Neural cell (in vitro differentiated cells): ENCODE measurements around the gene TAS2R1. TPM values are rescaled to one million over a fixed set of nuclear protein-coding genes. Genes with fewer than 3 reads are reported as not detected.

Experiments used
- H2AFZ ChIP-seq: fragments of 200-600, 300-800 bp; sonication (generic), shearing (Covaris generic); 2 replicates; pipeline ENCODE4 v1.6.0; 2014; ENCODE audit warnings: low read depth, mild to moderate bottlenecking, antibody characterized with exemption, low read length, moderate library complexity
- H3F3A ChIP-seq: fragments of 200-600 bp; shearing (Covaris generic); 2 replicates; pipeline ENCODE4 v1.6.1; 2016; ENCODE audit warnings: mild to moderate bottlenecking, moderate library complexity, mixed read lengths, antibody characterized with exemption, low read length; ENCODE audit not compliant: insufficient read depth, poor library complexity, severe bottlenecking
- H3K27ac ChIP-seq: fragments of 200-600, 300-800 bp; sonication (generic), shearing (Covaris generic); 2 replicates; pipeline ENCODE4 v1.5.1; 2014; ENCODE audit warnings: mild to moderate bottlenecking, low read length, moderate library complexity
- H3K27me3 ChIP-seq: fragments of 300-800, 200-600 bp; sonication (generic), shearing (Covaris generic); 2 replicates; pipeline ENCODE4 v1.6.0; 2014; ENCODE audit warnings: mild to moderate bottlenecking, low read depth, low read length, moderate library complexity; ENCODE audit not compliant: insufficient read depth
- H3K36me3 ChIP-seq: fragments of 300-800, 200-600 bp; sonication (generic), shearing (Covaris generic); 2 replicates; pipeline ENCODE4 v1.5.1; 2014; ENCODE audit warnings: mild to moderate bottlenecking, antibody characterized with exemption, low read length, moderate library complexity; ENCODE audit not compliant: insufficient read depth
- H3K4me2 ChIP-seq: fragments of 300-800, 200-600 bp; sonication (generic), shearing (Covaris generic); 2 replicates; pipeline ENCODE4 v1.6.0; 2014; ENCODE audit warnings: mild to moderate bottlenecking, low read length
- H3K4me3 ChIP-seq: fragments of 300-800, 200-600 bp; sonication (generic), shearing (Covaris generic); 2 replicates; pipeline ENCODE4 v1.5.1; 2014; ENCODE audit warnings: mild to moderate bottlenecking, low read length, moderate library complexity
- H3K79me2 ChIP-seq: fragments of 200-600 bp; shearing (Covaris generic); replicated peaks from 2 replicates; pipeline ENCODE4 v1.6.0; 2014; ENCODE audit warnings: mild to moderate bottlenecking, low read length, moderate library complexity; ENCODE audit not compliant: insufficient read depth
- H3K9ac ChIP-seq: fragments of 300-800, 200-600 bp; sonication (generic), shearing (Covaris generic); 2 replicates; pipeline ENCODE4 v1.6.1; 2016; ENCODE audit warnings: mild to moderate bottlenecking, low read length, mixed read lengths
- H3K9me2 ChIP-seq: fragments of 200-600 bp; shearing (Covaris generic); 2 replicates; pipeline ENCODE4 v1.6.1; 2016; ENCODE audit warnings: mild to moderate bottlenecking, low read length, mixed read lengths; ENCODE audit not compliant: insufficient read depth
- H3K9me3 ChIP-seq: fragments of 200-600, 300-800 bp; sonication (generic), shearing (Covaris generic); 2 replicates; pipeline ENCODE4 v1.6.1; 2016; ENCODE audit warnings: mild to moderate bottlenecking, mixed run types, low read length, moderate library complexity, mixed read lengths
- H4K20me1 ChIP-seq: fragments of 200-600 bp; shearing (Covaris generic); 2 replicates; pipeline ENCODE4 v1.6.1; 2016; ENCODE audit warnings: mild to moderate bottlenecking, mixed run types; ENCODE audit not compliant: insufficient read depth
- EP300 ChIP-seq: fragments of 450-650 bp; conservative IDR thresholded peaks from 2 replicates; pipeline ENCODE4 v1.6.1; 2014; ENCODE audit warnings: antibody characterized with exemption, mild to moderate bottlenecking, moderate library complexity; ENCODE audit not compliant: poor library complexity, severe bottlenecking
- EZH2 ChIP-seq: fragments of 200-600, 300-800 bp; shearing (Covaris generic), sonication (generic); IDR thresholded peaks from 2 replicates; pipeline ENCODE4 v1.6.1; 2014; ENCODE audit warnings: antibody characterized with exemption, low read length, borderline replicate concordance, mild to moderate bottlenecking; ENCODE audit not compliant: insufficient read depth, poor library complexity, severe bottlenecking
- MXI1 ChIP-seq: fragments of 450-650 bp; conservative IDR thresholded peaks from 2 replicates; pipeline ENCODE4 v1.6.1; 2014; ENCODE audit warnings: antibody characterized with exemption, mild to moderate bottlenecking; ENCODE audit not compliant: poor library complexity, severe bottlenecking
- POLR2AphosphoS5 ChIP-seq: IDR thresholded peaks from 2 replicates; pipeline ENCODE4 v1.6.1; 2012
- RAD21 ChIP-seq: fragments of 450-650 bp; conservative IDR thresholded peaks from 2 replicates; pipeline ENCODE4 v1.6.1; 2014; ENCODE audit warnings: antibody characterized with exemption, mild to moderate bottlenecking, moderate library complexity
- SMC3 ChIP-seq: fragments of 450-650 bp; conservative IDR thresholded peaks from 2 replicates; pipeline ENCODE4 v1.6.1; 2014; ENCODE audit warnings: antibody characterized with exemption, mild to moderate bottlenecking, moderate library complexity; ENCODE audit not compliant: poor library complexity
- TAF1 ChIP-seq: IDR thresholded peaks from 2 replicates; pipeline ENCODE4 v1.6.1; 2012; ENCODE audit warnings: low read depth
- polyA plus RNA-seq: library from polyadenylated mRNA; depleted of rRNA; stranded (reverse); fragments of >200 nt; gene quantifications from 2 replicates; pipeline ENCODE4 v1.2.3, GENCODE V29; 2014
- TF ChIP-seq, protein P1 (sequence below): IDR thresholded peaks from 2 replicates; pipeline ENCODE4 v1.6.1; 2012; ENCODE audit warnings: borderline replicate concordance
- TF ChIP-seq, protein P2 (sequence below): fragments of 450-650 bp; IDR thresholded peaks from 2 replicates; pipeline ENCODE4 v1.5.1; 2014; ENCODE audit warnings: antibody characterized with exemption, mild to moderate bottlenecking, moderate library complexity; ENCODE audit not compliant: poor library complexity, severe bottlenecking

TAS2R1 gene
- polyA plus RNA-seq, 1 donor from 2014 or later = 0.41 TPM

DNA sequence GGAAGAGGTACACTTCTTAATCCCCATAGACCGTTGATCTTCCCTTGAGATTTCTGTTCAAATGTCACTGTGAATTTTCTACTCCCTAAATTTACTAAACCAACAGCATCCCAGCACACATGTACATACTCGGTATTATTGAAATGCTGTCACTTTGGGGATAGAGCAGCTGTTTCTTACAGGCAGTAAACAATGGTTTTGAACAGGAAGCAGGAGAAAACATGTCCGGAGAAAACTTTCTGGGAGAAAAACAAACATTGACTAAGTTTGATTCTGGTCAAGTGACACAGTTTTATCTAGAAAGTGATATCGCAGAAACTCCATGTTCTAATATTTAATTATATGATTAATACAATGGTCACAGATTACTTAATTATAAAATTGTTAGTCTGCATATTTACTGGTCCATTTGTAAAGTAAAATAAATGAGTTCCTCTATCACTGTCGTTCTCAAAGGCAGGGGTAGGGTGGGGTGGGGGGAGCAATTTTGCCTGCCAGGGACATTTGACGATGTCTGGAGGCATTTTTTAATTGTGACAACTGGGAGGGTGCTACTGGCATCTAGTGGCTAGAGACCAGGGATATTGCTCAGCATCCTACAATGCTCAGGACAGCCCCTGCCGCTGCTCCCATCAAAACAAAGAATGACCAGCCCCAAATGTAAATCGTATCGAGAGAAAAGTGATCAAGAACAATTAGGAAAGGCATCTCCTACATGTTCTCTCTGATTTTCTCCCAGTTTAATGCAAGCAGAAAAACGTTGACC lies 12.2 kb downstream of the TAS2R1 start:
- Histone ChIP-seq H3K9me3 (no peaks in the 10 kb centered on the region), H3K27me3 (no peaks in the 10 kb centered on the region), H3K9ac (no peak overlapping the region), H3K4me2 (no peak overlapping the region), H2AFZ (no peak overlapping the region), H3K79me2 (no peaks in the 10 kb centered on the region), H3K9me2 (no peaks in the 10 kb centered on the region), H3F3A (no peaks in the 10 kb centered on the region), H4K20me1 (no peaks in the 10 kb centered on the region), H3K4me3 (no peak overlapping the region), H3K27ac (no peak overlapping the region), H3K36me3 (no peaks in the 10 kb centered on the region)
- TF ChIP-seq, protein P1, sequence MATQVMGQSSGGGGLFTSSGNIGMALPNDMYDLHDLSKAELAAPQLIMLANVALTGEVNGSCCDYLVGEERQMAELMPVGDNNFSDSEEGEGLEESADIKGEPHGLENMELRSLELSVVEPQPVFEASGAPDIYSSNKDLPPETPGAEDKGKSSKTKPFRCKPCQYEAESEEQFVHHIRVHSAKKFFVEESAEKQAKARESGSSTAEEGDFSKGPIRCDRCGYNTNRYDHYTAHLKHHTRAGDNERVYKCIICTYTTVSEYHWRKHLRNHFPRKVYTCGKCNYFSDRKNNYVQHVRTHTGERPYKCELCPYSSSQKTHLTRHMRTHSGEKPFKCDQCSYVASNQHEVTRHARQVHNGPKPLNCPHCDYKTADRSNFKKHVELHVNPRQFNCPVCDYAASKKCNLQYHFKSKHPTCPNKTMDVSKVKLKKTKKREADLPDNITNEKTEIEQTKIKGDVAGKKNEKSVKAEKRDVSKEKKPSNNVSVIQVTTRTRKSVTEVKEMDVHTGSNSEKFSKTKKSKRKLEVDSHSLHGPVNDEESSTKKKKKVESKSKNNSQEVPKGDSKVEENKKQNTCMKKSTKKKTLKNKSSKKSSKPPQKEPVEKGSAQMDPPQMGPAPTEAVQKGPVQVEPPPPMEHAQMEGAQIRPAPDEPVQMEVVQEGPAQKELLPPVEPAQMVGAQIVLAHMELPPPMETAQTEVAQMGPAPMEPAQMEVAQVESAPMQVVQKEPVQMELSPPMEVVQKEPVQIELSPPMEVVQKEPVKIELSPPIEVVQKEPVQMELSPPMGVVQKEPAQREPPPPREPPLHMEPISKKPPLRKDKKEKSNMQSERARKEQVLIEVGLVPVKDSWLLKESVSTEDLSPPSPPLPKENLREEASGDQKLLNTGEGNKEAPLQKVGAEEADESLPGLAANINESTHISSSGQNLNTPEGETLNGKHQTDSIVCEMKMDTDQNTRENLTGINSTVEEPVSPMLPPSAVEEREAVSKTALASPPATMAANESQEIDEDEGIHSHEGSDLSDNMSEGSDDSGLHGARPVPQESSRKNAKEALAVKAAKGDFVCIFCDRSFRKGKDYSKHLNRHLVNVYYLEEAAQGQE = no peak
- TF ChIP-seq, protein P2, sequence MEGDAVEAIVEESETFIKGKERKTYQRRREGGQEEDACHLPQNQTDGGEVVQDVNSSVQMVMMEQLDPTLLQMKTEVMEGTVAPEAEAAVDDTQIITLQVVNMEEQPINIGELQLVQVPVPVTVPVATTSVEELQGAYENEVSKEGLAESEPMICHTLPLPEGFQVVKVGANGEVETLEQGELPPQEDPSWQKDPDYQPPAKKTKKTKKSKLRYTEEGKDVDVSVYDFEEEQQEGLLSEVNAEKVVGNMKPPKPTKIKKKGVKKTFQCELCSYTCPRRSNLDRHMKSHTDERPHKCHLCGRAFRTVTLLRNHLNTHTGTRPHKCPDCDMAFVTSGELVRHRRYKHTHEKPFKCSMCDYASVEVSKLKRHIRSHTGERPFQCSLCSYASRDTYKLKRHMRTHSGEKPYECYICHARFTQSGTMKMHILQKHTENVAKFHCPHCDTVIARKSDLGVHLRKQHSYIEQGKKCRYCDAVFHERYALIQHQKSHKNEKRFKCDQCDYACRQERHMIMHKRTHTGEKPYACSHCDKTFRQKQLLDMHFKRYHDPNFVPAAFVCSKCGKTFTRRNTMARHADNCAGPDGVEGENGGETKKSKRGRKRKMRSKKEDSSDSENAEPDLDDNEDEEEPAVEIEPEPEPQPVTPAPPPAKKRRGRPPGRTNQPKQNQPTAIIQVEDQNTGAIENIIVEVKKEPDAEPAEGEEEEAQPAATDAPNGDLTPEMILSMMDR = no peak
- no peak for TF ChIP-seq SMC3

DNA sequence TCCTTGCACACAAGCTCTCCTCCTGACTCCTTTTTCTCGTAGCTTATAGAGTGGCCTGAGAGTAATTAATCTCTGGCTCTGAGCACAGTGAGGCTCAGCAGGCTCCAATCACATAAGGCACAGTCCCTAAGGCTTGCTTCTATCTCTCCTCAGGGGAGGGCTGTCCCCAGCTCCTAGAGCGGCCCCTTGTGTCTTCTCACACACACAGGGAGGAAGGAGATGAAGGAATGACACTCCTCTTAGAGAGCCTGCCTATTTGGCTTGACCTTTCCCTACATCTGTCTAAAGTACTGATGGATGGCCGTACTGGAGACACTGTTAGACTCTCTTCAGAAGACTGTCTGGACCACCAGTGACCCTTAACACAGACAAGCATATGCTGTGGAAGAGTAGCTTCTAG lies 12.9 kb downstream of the TAS2R1 start:
- no peak overlapping the region for H3K4me3 ChIP-seq
- H3K9me2 ChIP-seq = no peaks in the 10 kb centered on the region
- H4K20me1 ChIP-seq = no peaks in the 10 kb centered on the region
- H3K27me3 ChIP-seq = no peaks in the 10 kb centered on the region
- TF ChIP-seq TAF1 (no peak), POLR2AphosphoS5 (no peak), EP300 (no peak), RAD21 (no peak), SMC3 (no peak), MXI1 (no peak), EZH2 (no peak)
- TF ChIP-seq, protein P2 = no peak
- TF ChIP-seq, protein P1 = no peak
- H3F3A ChIP-seq = no peaks in the 10 kb centered on the region
- no peaks in the 10 kb centered on the region for H3K36me3 ChIP-seq
- H2AFZ ChIP-seq = no peak overlapping the region
- H3K27ac ChIP-seq = no peak overlapping the region
- no peak overlapping the region for H3K9ac ChIP-seq
- no peaks in the 10 kb centered on the region for H3K9me3 ChIP-seq
- no peak overlapping the region for H3K4me2 ChIP-seq
- no peaks in the 10 kb centered on the region for H3K79me2 ChIP-seq
